A549 (cell line): Measurements from ENCODE around the gene RBMXL2.

Source experiments
- BCL3 ChIP-seq: fragments of >200 bp; sonication (Bioruptor Twin); formaldehyde crosslinking; IDR thresholded peaks from 3 replicates; pipeline ENCODE4 v1.6.1; 2016
- CEBPB ChIP-seq, 2 experiments: fragments of >200 bp in 1 of 2; sonication (Bioruptor Twin) in 1 of 2; formaldehyde crosslinking in 1 of 2; IDR thresholded peaks; 2 replicates each; pipeline ENCODE4 v1.6.1; 2012 to 2016
- CTCF ChIP-seq: fragments of >200 bp; sonication (Bioruptor Twin); formaldehyde crosslinking; IDR thresholded peaks from 3 replicates; pipeline ENCODE4 v1.5.1; 2016
- E2F6 ChIP-seq: IDR thresholded peaks from 2 replicates; pipeline ENCODE4 v1.6.1; 2012; ENCODE audit warnings: low read depth, borderline replicate concordance
- MAFK ChIP-seq: fragments of 450-650 bp; IDR thresholded peaks from 2 replicates; pipeline ENCODE4 v1.6.1; 2014; ENCODE audit not compliant: partially characterized antibody
- MAZ ChIP-seq: fragments of 150-350 bp; IDR thresholded peaks from 2 replicates; pipeline ENCODE4 v1.6.1; 2014; ENCODE audit warnings: antibody characterized with exemption, low read depth, low read length, borderline replicate concordance
- MYC ChIP-seq: IDR thresholded peaks from 2 replicates; pipeline ENCODE4 v1.6.1; 2012; ENCODE audit warnings: mild to moderate bottlenecking, inconsistent platforms, low read length, improper control_type of control experiment, borderline replicate concordance
- NR3C1 ChIP-seq: fragments of >200 bp; sonication (Bioruptor Twin); formaldehyde crosslinking; IDR thresholded peaks from 3 replicates; pipeline ENCODE4 v1.6.1; 2017
- POLR2A ChIP-seq: IDR thresholded peaks from 2 replicates; pipeline ENCODE4 v1.6.1; 2012; ENCODE audit warnings: mild to moderate bottlenecking, low read length
- REST ChIP-seq: fragments of 200-600 bp; sonication (generic); IDR thresholded peaks from 2 replicates; pipeline ENCODE4 v1.6.1; 2016; ENCODE audit warnings: antibody characterized with exemption, mild to moderate bottlenecking, moderate library complexity
- RNF2 ChIP-seq: fragments of 200-600 bp; sonication (generic); IDR thresholded peaks from 2 replicates; pipeline ENCODE4 v1.6.1; 2016; ENCODE audit warnings: low read depth, mild to moderate bottlenecking, antibody characterized with exemption, moderate library complexity, borderline replicate concordance
- TP53 ChIP-seq: fragments of 250-450 bp; sonication (Bioruptor Pico); IDR thresholded peaks from 2 replicates; pipeline ENCODE4 v1.5.0; 2021; ENCODE audit warnings: mild to moderate bottlenecking, moderate library complexity

GRCh38 chr11:7089328-7090251, 792 bp downstream of the RBMXL2 start:
- no peak for TF ChIP-seq CTCF
- TF ChIP-seq POLR2A = no peak
- TF ChIP-seq RNF2 = no peak
- TF ChIP-seq TP53 (CRISPR knock-in tag) = no peak
- no peak for TF ChIP-seq REST
- no peak for TF ChIP-seq MAZ
- no peak for TF ChIP-seq NR3C1
- no peak for TF ChIP-seq MYC
- TF ChIP-seq MAFK = no peak
- TF ChIP-seq BCL3 = no peak
- no peak for TF ChIP-seq E2F6
- no peak for TF ChIP-seq CEBPB (IDR thresholded peaks at IDR 0.05)
